ENCODE measurements around the gene AFAP1. TPM values are rescaled to one million over a fixed set of nuclear protein-coding genes. Genes with fewer than 3 reads are reported as not detected.
A peak's percentile ranks its signal among the peaks of the same experiment; 100 is the strongest.

The AFAP1 gene
- total and polyA plus RNA-seq, 2 donors (not counting 3 experiments of a cell fraction or from before 2014, with no cell fraction given), result 32.3 to 103 TPM

DNA sequence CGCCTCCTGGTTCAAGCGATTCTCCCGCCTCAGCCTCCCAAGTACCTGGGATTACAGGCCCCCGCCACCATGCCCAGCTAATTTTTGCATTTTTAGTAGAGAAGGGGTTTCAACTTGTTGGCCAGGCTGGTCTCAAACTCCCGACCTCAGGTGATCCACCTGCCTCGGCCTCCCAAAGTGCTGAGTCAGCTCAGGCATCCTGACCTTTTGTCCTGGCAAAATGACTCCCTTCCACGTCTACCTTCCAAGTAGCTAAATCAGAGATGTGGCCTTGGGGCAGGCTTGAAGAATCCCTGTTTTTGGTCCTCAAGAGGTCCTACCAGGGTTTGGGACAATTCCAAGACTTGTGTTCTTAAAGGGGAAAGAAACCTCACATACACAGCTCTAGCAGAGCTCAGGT lies 12.8 kb downstream of the AFAP1 start:
- Histone ChIP-seq H4K20me1 (replicated peaks; ENCODE audit: control insufficient read depth, extremely low read depth, insufficient read depth, low read length) (peaks cover 11% of the 10 kb centered on the region), H2AFZ (ENCODE audit: low read depth, low read length) (no peak overlapping the region), H3K36me3 (ENCODE audit: control insufficient read depth in 2 of 2, extremely low read depth in 1 of 2, insufficient read depth in 2 of 2, low read length in 2 of 2) (peaks cover 4 to 5% of the 10 kb centered on the region in 2 experiments), H3K27me3 (ENCODE audit: control insufficient read depth in 2 of 2, insufficient read depth in 2 of 2, low read length in 2 of 2) (no peaks in the 10 kb centered on the region), H3K4me2 (ENCODE audit: insufficient read depth, low read length) (no peak overlapping the region), H3K4me3 (replicated peaks in 1 of 3; ENCODE audit: insufficient read depth in 1 of 3, low read depth in 1 of 3, low read length in 3 of 3) (no peak overlapping the region), H3K4me1 (ENCODE audit: control insufficient read depth, extremely low read depth, insufficient read depth, low read length) (peaks cover 37% of the 10 kb centered on the region), H3K9me3 (replicated peaks; ENCODE audit: control insufficient read depth, insufficient read depth, low read length) (no peaks in the 10 kb centered on the region), H3K9ac (replicated peaks; ENCODE audit: extremely low read depth, insufficient read depth, low read length) (no peak overlapping the region), H3K27ac (ENCODE audit: insufficient read depth, low read depth, low read length) (no peak overlapping the region), H3K79me2 (ENCODE audit: control insufficient read depth, insufficient read depth, low read length) (peaks cover 99% of the 10 kb centered on the region), H3K9me1 (replicated peaks; ENCODE audit: control insufficient read depth, extremely low read depth, insufficient read depth, low read length) (no peaks in the 10 kb centered on the region)
- TF ChIP-seq, protein P1, sequence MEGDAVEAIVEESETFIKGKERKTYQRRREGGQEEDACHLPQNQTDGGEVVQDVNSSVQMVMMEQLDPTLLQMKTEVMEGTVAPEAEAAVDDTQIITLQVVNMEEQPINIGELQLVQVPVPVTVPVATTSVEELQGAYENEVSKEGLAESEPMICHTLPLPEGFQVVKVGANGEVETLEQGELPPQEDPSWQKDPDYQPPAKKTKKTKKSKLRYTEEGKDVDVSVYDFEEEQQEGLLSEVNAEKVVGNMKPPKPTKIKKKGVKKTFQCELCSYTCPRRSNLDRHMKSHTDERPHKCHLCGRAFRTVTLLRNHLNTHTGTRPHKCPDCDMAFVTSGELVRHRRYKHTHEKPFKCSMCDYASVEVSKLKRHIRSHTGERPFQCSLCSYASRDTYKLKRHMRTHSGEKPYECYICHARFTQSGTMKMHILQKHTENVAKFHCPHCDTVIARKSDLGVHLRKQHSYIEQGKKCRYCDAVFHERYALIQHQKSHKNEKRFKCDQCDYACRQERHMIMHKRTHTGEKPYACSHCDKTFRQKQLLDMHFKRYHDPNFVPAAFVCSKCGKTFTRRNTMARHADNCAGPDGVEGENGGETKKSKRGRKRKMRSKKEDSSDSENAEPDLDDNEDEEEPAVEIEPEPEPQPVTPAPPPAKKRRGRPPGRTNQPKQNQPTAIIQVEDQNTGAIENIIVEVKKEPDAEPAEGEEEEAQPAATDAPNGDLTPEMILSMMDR (IDR thresholded peaks at IDR 0.05; ENCODE audit: extremely low read depth in 1 of 2, insufficient read depth in 1 of 2, low read depth in 1 of 2, low read length in 2 of 2), result no peak
- ChIA-PET CTCF (interaction anchor here (1.3 to 9.2 kb wide), 3 partner anchors 11 to 122 kb away, joined by 3 to 53 read pairs (median 7); partner anchors contain the start of gene AFAP1), POLR2A (interaction anchor here (0.6 to 1.2 kb wide), 2 partner anchors 12 to 13 kb away, joined by 3 to 4 read pairs; partner anchors contain the start of gene AFAP1)
- no peak for FAIRE-seq
- BruUV-seq (replicated peaks), result no TSS peak
- DNase-seq (ENCODE audit: low read depth, low spot score), result no peak
- intact Hi-C loops (cut with micrococcal nuclease) (no loop called here), dilution Hi-C loops (cut with MboI; ENCODE audit: extremely low pct_ligation_motif_present, low sequenced_read_pairs) (no loop called here)

DNA sequence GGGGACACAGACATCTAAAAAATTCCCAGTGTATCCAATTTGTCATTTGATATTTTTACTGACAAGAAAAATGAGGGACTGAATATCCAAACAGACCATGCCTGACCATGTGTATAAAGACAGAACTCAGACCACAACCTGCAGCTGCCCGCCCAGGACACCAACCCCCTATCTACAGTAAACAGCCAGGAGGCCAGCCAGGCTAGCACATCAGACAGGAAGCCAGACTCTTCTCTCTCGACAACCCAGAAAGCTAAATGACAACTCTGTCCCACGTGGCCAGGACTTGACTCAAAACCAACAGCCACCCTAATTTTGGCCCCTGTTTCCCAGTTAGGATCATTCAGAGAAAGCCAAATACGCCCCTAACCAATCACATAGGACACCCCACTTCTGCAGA lies 15.1 kb downstream of the AFAP1 start:
- peaks cover 11% of the 10 kb centered on the region for H4K20me1 ChIP-seq (replicated peaks; ENCODE audit: control insufficient read depth, extremely low read depth, insufficient read depth, low read length)
- H3K4me2 ChIP-seq (ENCODE audit: insufficient read depth, low read length), result peak overlapping the region; percentile 4
- POLR2A ChIA-PET, result no interaction called here
- dilution Hi-C loops (cut with MboI; ENCODE audit: extremely low pct_ligation_motif_present, low sequenced_read_pairs), result no loop called here
- DNase-seq (ENCODE audit: low read depth, low spot score) (no peak), FAIRE-seq (no peak)
- no peak overlapping the region for H2AFZ ChIP-seq (ENCODE audit: low read depth, low read length)
- H3K9me1 ChIP-seq (replicated peaks; ENCODE audit: control insufficient read depth, extremely low read depth, insufficient read depth, low read length), result no peaks in the 10 kb centered on the region
- no peak overlapping the region for H3K27ac ChIP-seq (ENCODE audit: insufficient read depth, low read depth, low read length)
- peaks cover 4 to 5% of the 10 kb centered on the region in 2 experiments for H3K36me3 ChIP-seq (ENCODE audit: control insufficient read depth in 2 of 2, extremely low read depth in 1 of 2, insufficient read depth in 2 of 2, low read length in 2 of 2)
- H3K9ac ChIP-seq (replicated peaks; ENCODE audit: extremely low read depth, insufficient read depth, low read length), result no peak overlapping the region
- no peaks in the 10 kb centered on the region for H3K9me3 ChIP-seq (replicated peaks; ENCODE audit: control insufficient read depth, insufficient read depth, low read length)
- H3K4me3 ChIP-seq (replicated peaks in 1 of 3; ENCODE audit: insufficient read depth in 1 of 3, low read depth in 1 of 3, low read length in 3 of 3), result no peak overlapping the region
- no peaks in the 10 kb centered on the region for H3K27me3 ChIP-seq (ENCODE audit: control insufficient read depth in 2 of 2, insufficient read depth in 2 of 2, low read length in 2 of 2)
- CTCF ChIA-PET, result interaction anchor here (1.0 to 9.2 kb wide), 4 partner anchors 12 to 120 kb away, joined by 3 to 53 read pairs (median 4); partner anchors contain the start of gene AFAP1
- peaks cover 27% of the 10 kb centered on the region for H3K4me1 ChIP-seq (ENCODE audit: control insufficient read depth, extremely low read depth, insufficient read depth, low read length)
- BruUV-seq (replicated peaks), result no TSS peak
- TF ChIP-seq GATA2 (IDR thresholded peaks at IDR 0.05; ENCODE audit: insufficient read depth, insufficient read length, low read depth, low read length) (no peak), MYC (IDR thresholded peaks at IDR 0.05; ENCODE audit: low read depth, low read length) (no peak), POLR2AphosphoS5 (IDR thresholded peaks at IDR 0.05; ENCODE audit: insufficient read depth, low read depth, low read length) (no peak)
- TF ChIP-seq, protein P1 (IDR thresholded peaks at IDR 0.05; ENCODE audit: extremely low read depth in 1 of 2, insufficient read depth in 1 of 2, low read depth in 1 of 2, low read length in 2 of 2), result no peak
- intact Hi-C loops (cut with micrococcal nuclease), result no loop called here
- H3K79me2 ChIP-seq (ENCODE audit: control insufficient read depth, insufficient read depth, low read length), result peaks cover 99% of the 10 kb centered on the region
